Heart right ventricle (tissue), 16 donors: ENCODE results near the gene LCNL1. TPM values are rescaled to one million over a fixed set of nuclear protein-coding genes. Genes with fewer than 3 reads are reported as not detected.
A peak's percentile ranks its signal among the peaks of the same experiment; 100 is the strongest.

ENCODE experiments used
- ATAC-seq, 8 donors: fragments of 200-7000 bp; cut with Tn5 transposase; one replicate each; pipeline ENCODE4 v1.9.1; 2020; ENCODE audit warnings: mild to moderate bottlenecking in 8 of 8, moderate library complexity in 8 of 8, moderate number of reproducible peaks in 1 of 8
- DNase-seq, 2 donors: peaks; one replicate each; pipeline ENCODE4 v3.0.0-alpha.2; 2020
- H3K27ac ChIP-seq, 10 donors: fragments of 200-600 bp; sonication (generic) in 2 of 10; one replicate each; pipeline versions ENCODE4 v1.5.0 to v1.8.0; 2020 to 2022; ENCODE audit warnings: mild to moderate bottlenecking in 3 of 10
- H3K27me3 ChIP-seq, 7 donors: fragments of 200-600 bp; one replicate each; pipeline ENCODE4 v1.8.0; 2021 to 2022; ENCODE audit warnings: mild to moderate bottlenecking in 2 of 7
- H3K36me3 ChIP-seq, 9 donors: fragments of 200-600 bp; sonication (generic) in 1 of 9; one replicate each; pipeline versions ENCODE4 v1.5.0 to v1.8.0; 2020 to 2022; ENCODE audit warnings: mild to moderate bottlenecking in 2 of 9
- H3K4me1 ChIP-seq, 9 donors: fragments of 200-600 bp; sonication (generic) in 1 of 9; one replicate each; pipeline versions ENCODE4 v1.5.0 to v1.8.0; 2020 to 2022; ENCODE audit warnings: mild to moderate bottlenecking in 4 of 9
- H3K4me3 ChIP-seq, 10 donors: fragments of 200-600 bp; sonication (generic) in 2 of 10; one replicate each; pipeline versions ENCODE4 v1.5.0 to v1.8.0; 2020 to 2022; ENCODE audit warnings: mild to moderate bottlenecking in 7 of 10, moderate library complexity in 2 of 10
- H3K9me3 ChIP-seq, 11 donors: fragments of 200-600 bp in 10 of 11; sonication (generic) in 2 of 11; one replicate each; pipeline versions ENCODE4 v1.5.0 to v1.8.0; 2013 to 2022; ENCODE audit warnings: mild to moderate bottlenecking in 2 of 11, control low read depth in 1 of 11, moderate library complexity in 1 of 11
- WGBS, 2 donors: extraction: QIAGEN DNeasy Blood & Tissue Kit; methylation state at CpG; one replicate each; pipeline ENCODE4 v1.1.7; 2013; ENCODE audit warnings: inconsistent platforms in 1 of 2; 5-methylcytosine and 5-hydroxymethylcytosine counted together
- intact Hi-C, 10 donors: fragments of 100-400 bp; cut with DNase I; formaldehyde crosslinking; loops; one replicate each; pipeline versions ENCODE4 v1.11.1 to v1.14.2; 2022
- polyA plus RNA-seq, 2 donors: library from polyadenylated mRNA; stranded (reverse); fragments of 200-250 nt; gene quantifications; one replicate each; pipeline ENCODE4 v1.2.3, GENCODE V29; 2013
- total RNA-seq, 10 donors: library from RNA; stranded (reverse); fragmentation: NEBNext Ultra II Directional in 3 of 10; extraction: Animal tissue kit (Norgen Biotek cat#: 25700) in 3 of 10; gene quantifications; one replicate each; pipeline versions ENCODE4 v1.2.1 to v1.2.4, GENCODE V29; 2021 to 2023
- TF ChIP-seq, protein P1 (sequence below), 9 donors: fragments of 200-600 bp; sonication (generic) in 2 of 9; IDR thresholded peaks; one replicate each; pipeline versions ENCODE4 v1.5.0 to v1.8.0; 2021 to 2022; ENCODE audit warnings: antibody characterized with exemption in 9 of 9, mild to moderate bottlenecking in 5 of 9, moderate library complexity in 1 of 9
- donor health status: Arrhythmogenic right ventricular cardiomyopathy.
- donor health status: ischemic (EF 13 %, LVEDD 7.1; RV severe dilation, severe dysfunction).
- donor health status: healthy with polysubstance abuse.
- donor health status: DM: no; HTN: yes; CAD: no.
- donor health status: DM: no; HTN: no; CAD: no.
- donor health status: ischemic (EF 25% LVEDD 6.9; RV normal size, moderate dysfunction).
- donor health status: ischemic (EF 25% LVEDD 5.7; RV mildly dilated, moderate dysfunction).
- donor health status: healthy.
- donor health status: DM: yes; HTN: yes; CAD: no.
- donor health status: Ischemic cardiomyopathy.
- donor health status: ischemic (EF 35%, LVEDD 5.7; RV mildly dilated, moderate dysfunction).
- donor health status: nonischemic (EF 11% LVEDD 7.7; RV severe dilation, severe dysfunction).
- donor health status: DM: yes; HTN: yes; CAD: no.
- donor health status: PGD.
- donor health status: ischemic (EF 29% LVEDD 5.4; RV normal size, mild dysfunction).
- donor health status: nonischemic (EF 23%, LVEDD 6.1; RV moderate dilation, normal function).

LCNL1 gene
- total and polyA plus RNA-seq, 12 donors, result 0.10 to 10.9 (median 6.4) TPM

DNA sequence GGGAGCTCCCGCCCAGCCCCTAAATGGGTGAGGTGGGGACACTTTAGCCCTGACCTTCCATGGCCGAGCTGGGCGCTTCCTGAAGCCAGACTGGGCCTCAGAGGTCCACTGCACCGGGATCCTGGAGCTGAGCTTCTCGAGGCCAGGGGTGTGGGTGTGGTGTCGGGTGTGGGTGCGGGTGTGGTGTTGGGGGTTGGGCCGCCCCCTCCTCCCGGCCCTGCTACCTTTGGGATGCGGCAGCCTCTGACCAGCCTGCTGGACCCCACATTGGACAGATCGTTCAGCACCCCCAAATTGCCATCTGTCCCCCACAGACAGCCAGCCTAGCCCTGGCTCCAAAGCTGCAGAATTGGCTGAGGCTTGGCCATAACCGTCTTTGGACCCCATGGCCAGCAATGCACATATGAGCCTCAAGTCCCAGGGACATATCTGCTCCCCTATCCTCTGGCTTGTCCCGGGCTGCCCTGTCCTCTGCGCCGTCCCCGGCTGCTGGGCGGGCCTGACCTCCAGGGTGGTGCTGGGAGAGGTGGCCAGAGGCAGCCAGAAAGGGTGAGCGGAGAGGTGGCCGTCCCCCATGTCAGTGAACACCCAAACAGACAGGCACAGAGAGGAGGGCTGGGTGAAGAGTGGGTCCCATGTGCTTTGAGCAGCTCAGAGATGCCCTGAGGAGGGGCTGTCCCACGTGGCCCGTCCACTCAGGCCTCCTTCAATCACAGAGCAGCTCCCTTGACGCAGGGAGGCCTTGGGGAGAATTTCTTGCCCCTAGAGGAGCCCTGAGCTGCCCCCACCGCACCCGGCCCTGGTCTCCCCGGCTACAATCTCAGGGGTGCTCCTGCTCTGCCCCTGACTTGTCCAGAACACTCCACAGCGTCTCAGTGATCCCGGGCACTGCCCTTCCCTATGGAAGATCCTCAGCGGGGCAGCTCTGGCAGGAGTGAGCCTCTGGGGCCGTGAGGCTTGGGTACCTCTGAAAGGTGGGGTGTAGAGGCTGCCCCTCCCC is 8.9 kb upstream of the LCNL1 start:
- Histone ChIP-seq H3K27me3 (peaks cover 0 to 20% (median 0%) of the 10 kb centered on the region in 7 donors), H3K9me3 (no peaks in the 10 kb centered on the region), H3K27ac (peak overlapping the region in 7 of 10 donors; percentile 37 to 93 (median 89)), H3K36me3 (no peaks in the 10 kb centered on the region), H3K4me1 (peaks cover 11 to 59% (median 43%) of the 10 kb centered on the region in 9 donors), H3K4me3 (no peak overlapping the region)
- DNase-seq, result peak in 1 of 2 donors; percentile 9
- no peak for ATAC-seq
- intact Hi-C loops, result no loop called here
- 91 to 92% methylated on average over 28 to 29 of the region's 29 CpGs for WGBS, 2 donors
- TF ChIP-seq, protein P1, sequence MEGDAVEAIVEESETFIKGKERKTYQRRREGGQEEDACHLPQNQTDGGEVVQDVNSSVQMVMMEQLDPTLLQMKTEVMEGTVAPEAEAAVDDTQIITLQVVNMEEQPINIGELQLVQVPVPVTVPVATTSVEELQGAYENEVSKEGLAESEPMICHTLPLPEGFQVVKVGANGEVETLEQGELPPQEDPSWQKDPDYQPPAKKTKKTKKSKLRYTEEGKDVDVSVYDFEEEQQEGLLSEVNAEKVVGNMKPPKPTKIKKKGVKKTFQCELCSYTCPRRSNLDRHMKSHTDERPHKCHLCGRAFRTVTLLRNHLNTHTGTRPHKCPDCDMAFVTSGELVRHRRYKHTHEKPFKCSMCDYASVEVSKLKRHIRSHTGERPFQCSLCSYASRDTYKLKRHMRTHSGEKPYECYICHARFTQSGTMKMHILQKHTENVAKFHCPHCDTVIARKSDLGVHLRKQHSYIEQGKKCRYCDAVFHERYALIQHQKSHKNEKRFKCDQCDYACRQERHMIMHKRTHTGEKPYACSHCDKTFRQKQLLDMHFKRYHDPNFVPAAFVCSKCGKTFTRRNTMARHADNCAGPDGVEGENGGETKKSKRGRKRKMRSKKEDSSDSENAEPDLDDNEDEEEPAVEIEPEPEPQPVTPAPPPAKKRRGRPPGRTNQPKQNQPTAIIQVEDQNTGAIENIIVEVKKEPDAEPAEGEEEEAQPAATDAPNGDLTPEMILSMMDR (IDR thresholded peaks at IDR 0.05), result no peak

GRCh38 chr9:136974817-136975535 is 7.8 kb upstream of the LCNL1 start:
- TF ChIP-seq, protein P1 (IDR thresholded peaks at IDR 0.05), result no peak
- peak in 1 of 2 donors; percentile 47 for DNase-seq
- WGBS, 2 donors, result 53 to 67% methylated on average over 15 of the region's 15 CpGs
- peak in 4 of 8 donors; percentile 7 to 36 (median 8) for ATAC-seq
- Histone ChIP-seq H3K27ac (peak overlapping the region; percentile 9 to 93 (median 89)), H3K9me3 (no peaks in the 10 kb centered on the region), H3K36me3 (no peaks in the 10 kb centered on the region), H3K4me1 (peaks cover 11 to 70% (median 44%) of the 10 kb centered on the region in 9 donors), H3K27me3 (peaks cover 0 to 20% (median 0%) of the 10 kb centered on the region in 7 donors), H3K4me3 (peak overlapping the region in 2 of 10 donors; percentile 2 to 5)
- intact Hi-C loops, result no loop called here

DNA sequence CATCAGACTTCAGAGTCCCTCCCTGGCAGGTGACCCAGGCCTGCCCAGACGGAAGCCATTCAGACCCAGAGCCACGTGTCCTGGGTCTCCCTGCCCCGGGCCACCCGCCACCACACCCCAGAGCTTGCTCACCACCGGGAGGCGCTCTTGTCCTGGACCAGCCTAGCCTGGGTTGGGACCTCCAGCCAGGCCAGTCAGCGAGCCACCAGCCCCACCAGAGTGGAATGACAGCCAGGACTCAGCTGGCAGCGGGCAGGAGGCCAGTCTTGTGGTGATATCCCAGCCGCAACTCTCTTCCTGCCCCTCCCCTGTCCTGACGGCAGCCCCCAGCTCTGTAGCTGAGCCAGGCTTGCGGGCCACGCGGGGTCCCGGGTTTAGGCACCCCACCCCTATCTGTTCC is 7.1 kb upstream of the LCNL1 start:
- peak in 7 of 8 donors; percentile 1 to 46 (median 11) for ATAC-seq
- DNase-seq, result peak; percentile 76
- Histone ChIP-seq H3K4me3 (peak overlapping the region in 1 of 10 donors; percentile 5), H3K27me3 (peaks cover 0 to 20% (median 0%) of the 10 kb centered on the region in 7 donors), H3K4me1 (peaks cover 11 to 77% (median 48%) of the 10 kb centered on the region in 9 donors), H3K9me3 (no peaks in the 10 kb centered on the region), H3K27ac (peak overlapping the region; percentile 9 to 93 (median 89)), H3K36me3 (no peaks in the 10 kb centered on the region)
- TF ChIP-seq, protein P1 (IDR thresholded peaks at IDR 0.05), result peak in 8 of 9 donors; percentile 23 to 63 (median 50)
- WGBS, 2 donors, result 26 to 34% methylated on average over 14 of the region's 14 CpGs
- intact Hi-C loops, result loop anchor here in 1 of 10 donors (2.0 kb wide), 1 partner anchor 27 kb away; no protein-coding TSS in a partner anchor

DNA sequence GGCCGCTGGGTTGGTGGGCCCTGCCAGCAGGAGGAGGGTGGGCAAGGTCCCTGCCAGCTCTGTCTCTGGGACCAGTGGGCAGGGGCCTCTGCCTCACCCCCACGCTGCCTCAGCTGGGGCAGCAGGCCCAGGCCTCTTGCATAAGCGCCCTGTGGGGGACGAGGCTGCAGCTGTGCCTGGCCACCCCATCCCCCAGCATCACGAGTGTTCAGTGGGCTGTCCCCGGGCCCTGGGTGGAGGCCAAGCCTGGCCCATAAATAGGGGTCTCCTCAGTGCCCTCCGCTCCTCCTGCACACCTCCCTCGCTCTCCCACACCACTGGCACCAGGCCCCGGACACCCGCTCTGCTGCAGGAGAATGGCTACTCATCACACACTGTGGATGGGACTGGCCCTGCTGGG is 5.6 kb upstream of the LCNL1 start, which contains the start of gene PTGDS:
PTGDS (plus strand) TSS at position 282 of the 400 bp plus-strand sequence; CDS start at position 357, 75 bp downstream.
- H3K9me3 ChIP-seq, result no peaks in the 10 kb centered on the region
- intact Hi-C loops, result loop anchor here in 1 of 10 donors (2.0 kb wide), 1 partner anchor 28 kb away; no protein-coding TSS in a partner anchor
- peak within 1 kb of the TSS; percentile 49 to 67 (median 58) for H3K4me3 ChIP-seq
- H3K27me3 ChIP-seq, result peaks cover 0 to 20% (median 0%) of the 10 kb centered on the region in 7 donors
- ATAC-seq, result peak; percentile 33 to 65 (median 48)
- H3K4me1 ChIP-seq, result peaks cover 16 to 92% (median 54%) of the 10 kb centered on the region in 9 donors
- no peaks in the 10 kb centered on the region for H3K36me3 ChIP-seq
- DNase-seq, result peak; percentile 82
- peak within 1 kb of the TSS; percentile 58 to 93 (median 89) for H3K27ac ChIP-seq
- 33 to 51% methylated on average over 9 to 10 of the region's 10 CpGs for WGBS, 2 donors
- TF ChIP-seq, protein P1 (IDR thresholded peaks at IDR 0.05), result no peak
